ENCODE results near the gene ATP11A. TPM values are rescaled to one million over a fixed set of nuclear protein-coding genes. Genes with fewer than 3 reads are reported as not detected.

The ATP11A gene
- total RNA-seq, 1 experiment from 2014 or later, result 42.5 TPM

DNA sequence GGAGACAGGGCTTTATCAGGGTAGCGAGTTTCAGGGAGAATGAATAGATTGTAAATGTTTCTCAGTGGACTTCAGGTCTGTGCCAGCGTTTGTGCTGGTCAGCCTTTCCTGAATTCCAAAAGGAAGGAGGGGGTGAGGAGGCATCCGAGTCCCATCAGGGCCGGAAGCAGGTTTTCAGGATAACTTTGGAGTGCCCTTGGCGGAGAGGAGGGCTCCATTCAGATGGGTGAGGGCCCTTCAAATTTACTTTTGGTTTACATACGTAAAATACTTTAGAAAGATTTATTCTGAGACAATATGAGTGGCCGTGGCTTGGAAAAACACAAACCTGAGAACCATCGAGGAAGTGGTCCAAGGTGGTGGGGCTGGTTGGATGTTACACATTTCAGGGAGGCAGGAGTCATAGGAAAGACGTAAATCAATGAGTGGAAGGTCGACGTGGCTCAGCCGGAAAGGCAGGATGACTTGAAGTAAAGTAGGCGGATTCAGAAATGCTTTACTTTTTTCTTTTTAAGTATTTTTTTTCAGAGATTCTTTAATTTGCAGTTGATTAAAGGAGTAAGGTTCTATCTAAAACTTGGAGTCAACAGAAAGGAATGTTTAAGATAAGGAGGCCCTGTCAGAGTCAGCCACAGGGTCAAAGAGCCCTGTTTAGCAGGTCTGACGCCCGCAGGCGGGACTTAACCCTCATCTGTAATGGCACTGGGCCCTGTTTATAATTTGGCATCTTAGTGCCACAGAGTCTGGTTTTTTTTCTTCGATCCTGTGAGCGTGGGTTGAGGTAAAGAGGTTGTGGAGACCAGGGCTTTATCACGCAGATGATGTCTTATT, 32.8 kb downstream of the ATP11A start:
- DNase-seq (ENCODE audit: low spot score), result peak; percentile 91

- no peak for DNase-seq (ENCODE audit: low spot score)
These were observed 33.9 kb downstream of the ATP11A start for GRCh38 chr13:112723771-112724170.

- DNase-seq (ENCODE audit: low spot score), result no peak
These were observed 35.0 kb downstream of the ATP11A start for GRCh38 chr13:112724788-112725345.

- peak; percentile 37 for DNase-seq (ENCODE audit: low spot score)
These were observed 35.6 kb downstream of the ATP11A start for GRCh38 chr13:112725346-112726015.

DNA sequence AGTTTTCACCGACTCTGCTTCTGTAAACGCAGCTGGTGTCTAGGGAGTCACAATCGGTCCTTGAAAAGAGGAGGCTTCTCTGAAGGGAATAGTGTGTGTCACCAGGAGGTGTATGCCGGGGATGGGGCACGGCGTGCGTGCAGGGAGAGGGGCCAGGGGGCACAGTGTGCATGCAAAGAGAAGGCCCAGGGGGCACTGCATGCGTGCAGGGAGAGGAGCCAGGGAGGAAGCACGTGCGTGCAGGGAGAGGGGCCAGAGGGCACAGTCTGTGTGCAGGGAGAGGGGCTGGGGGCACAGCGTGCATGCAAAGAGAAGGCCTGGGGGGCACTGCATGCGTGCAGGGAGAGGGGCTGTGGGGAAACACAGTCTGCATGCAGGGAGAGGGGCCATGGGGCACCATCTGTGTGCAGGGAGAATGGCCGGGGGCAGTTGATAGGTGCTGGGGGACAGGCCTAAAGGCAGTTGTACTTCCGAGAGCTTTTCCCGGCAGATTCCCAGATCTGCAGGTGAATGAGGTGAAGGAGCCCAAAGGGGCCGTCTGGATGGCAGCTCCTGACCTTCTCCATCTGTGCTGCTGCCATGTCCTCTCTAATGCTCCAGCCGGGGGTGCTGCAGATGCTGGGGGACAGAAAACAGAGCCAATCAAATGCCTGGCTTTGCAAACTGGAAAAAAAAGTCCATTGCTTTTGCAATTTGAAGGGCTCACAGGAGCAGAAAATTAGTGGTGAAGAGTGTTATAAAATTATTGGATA, 36.4 kb downstream of the ATP11A start:
- DNase-seq (ENCODE audit: low spot score), result no peak

GRCh38 chr13:112727581-112727980, 37.7 kb downstream of the ATP11A start:
- no peak for DNase-seq (ENCODE audit: low spot score)

DNA sequence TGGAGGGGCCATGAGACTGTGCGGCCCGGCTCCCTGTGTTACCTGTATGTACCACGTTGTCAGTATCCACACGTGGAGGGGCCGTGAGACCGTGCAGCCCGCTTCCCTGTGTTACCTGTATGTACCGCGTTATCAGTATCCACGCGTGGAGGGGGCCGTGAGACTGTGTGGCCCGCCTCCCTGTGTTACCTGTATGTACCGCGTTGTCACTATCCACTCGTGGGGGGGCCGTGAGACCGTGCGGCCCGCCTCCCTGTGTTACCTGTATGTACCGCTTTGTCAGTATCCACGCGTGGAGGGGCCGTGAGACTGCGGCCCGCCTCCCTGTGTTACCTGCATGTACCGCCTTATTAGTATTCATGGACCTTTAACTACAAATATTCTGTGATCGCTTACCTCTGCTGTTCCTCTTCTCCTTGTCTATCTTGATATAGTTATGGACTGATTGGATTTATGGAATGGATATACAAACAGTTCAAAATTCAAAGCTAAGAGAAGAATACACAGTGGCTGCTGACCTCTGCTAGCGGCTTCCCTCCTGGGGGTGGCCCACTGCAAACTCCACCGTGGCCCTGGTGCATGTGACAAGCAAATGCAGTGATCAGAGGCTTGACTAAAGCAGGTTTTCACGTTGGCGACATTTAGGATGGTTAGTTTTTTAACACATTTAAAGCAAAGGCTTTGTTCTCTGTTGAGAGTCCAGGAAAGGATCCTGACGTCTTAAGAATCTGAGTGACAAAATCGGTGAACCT, 38.7 kb downstream of the ATP11A start:
- DNase-seq (ENCODE audit: low spot score), result no peak

GRCh38 chr13:112729408-112729807, 39.6 kb downstream of the ATP11A start:
- no peak for DNase-seq (ENCODE audit: low spot score)

GRCh38 chr13:112730157-112730671, 40.4 kb downstream of the ATP11A start:
- DNase-seq (ENCODE audit: low spot score), result no peak

DNA sequence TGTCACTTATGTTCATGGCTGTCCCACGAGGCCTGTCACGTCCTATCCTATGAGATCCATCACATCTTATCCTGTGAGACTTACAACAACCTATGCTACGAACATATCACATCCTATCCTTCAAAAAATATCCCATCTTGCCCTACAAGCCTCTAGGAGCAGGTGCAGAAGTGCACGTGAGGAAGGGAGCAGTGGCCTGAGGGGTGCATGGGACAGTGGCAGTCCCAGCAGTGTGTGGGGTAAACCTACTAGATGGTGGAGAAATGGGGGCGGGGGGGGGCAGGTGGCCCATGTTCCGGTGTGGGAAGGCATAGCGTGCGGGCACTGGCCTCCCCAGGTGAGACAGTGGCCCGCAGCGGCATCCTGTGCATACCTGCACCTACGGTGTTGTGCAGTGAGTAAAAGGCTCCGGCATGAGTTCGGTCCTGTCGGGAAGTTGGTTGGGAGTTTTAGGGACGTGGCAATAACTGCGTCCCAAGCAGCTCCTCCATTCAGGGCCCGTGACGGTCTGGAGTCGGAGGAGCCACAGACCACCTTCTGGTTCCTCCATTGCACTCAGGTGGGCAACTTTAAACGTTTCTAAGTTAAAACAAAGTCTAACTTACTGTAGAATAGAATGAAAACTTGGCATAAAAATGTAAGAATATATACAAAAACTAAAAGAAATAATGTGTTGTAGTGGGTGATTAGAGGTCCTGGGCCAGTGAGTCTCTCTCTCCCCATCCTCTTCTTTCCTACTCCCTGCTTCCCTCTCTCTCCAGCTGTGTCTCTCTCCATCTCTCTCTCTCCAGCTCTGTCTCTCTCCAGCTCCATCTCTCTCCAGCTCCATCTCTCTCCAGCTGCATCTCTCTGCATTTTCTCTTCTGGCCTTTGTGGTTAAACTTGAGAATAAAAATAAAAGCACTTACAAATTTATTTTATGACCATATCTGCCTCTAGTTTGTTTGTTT, 42.1 kb downstream of the ATP11A start:
- no peak for DNase-seq (ENCODE audit: low spot score)

- no peak for DNase-seq (ENCODE audit: low spot score)
These were observed 42.8 kb downstream of the ATP11A start for GRCh38 chr13:112732679-112733078.

- no peak for DNase-seq (ENCODE audit: low spot score)
These were observed 43.3 kb downstream of the ATP11A start for GRCh38 chr13:112733112-112733511.

- no peak for DNase-seq (ENCODE audit: low spot score)
These were observed 44.0 kb downstream of the ATP11A start for GRCh38 chr13:112733661-112734379.

GRCh38 chr13:112734696-112735547, 45.1 kb downstream of the ATP11A start:
- DNase-seq (ENCODE audit: low spot score), result no peak

DNA sequence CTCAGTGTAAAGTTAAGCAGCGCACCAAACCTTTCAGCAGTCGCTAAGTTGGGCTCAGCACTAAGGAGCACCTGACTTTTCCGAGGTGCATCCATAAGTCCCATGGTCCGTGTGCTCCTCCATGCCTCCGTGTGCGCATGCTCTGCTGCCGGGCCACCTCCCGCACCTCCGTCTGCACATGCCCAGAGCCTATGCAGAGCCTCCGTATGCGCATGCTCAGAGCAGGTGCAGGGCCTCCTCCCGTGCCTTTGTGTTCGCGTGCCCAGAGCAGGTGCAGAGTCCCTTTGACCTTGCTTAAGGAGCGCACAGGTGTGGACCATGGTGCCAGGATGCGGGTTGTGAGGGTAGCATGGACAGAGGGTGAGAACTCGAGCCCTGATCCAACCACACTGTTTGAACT, 46.0 kb downstream of the ATP11A start:
- DNase-seq (ENCODE audit: low spot score), result no peak

DNA sequence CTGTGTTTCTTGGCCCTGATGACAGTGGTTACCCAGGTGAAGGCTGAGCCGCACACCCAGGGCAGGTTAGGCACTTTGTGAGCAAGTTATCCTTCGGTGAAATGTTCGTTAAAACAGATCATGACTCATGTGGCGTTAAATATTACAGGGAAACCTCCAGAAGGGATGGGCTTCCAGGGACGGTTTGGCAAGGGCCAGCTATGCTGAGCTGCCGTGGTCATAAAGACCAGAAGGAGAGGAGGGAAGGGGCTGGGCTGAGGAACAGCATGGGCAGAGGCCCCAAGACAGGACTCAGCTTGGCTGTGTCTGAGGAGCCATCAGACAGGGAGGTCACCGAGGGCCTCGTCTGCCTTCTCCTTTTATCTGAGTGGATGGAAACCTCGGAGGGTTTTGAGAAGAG, 47.5 kb downstream of the ATP11A start:
- no peak for DNase-seq (ENCODE audit: low spot score)

DNA sequence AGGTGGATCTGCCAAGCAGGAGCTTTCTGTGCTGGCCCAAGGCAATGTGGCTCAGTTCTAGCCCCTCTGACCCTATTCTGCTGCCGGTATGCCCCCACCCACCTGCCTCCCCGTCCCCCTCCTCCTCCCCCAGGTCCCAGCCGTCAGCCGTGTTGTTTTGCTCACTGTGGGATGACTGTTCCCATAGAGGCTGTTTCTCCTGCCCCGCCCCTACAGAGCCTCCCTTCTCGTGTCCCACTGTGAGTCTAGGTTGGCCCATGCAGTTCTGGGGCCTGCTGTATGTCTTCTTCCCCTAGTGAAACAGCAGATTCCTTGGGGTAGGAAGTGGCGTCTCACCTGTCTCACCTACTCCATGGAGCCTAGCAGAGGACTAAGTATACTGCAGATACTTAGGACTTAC, 48.8 kb downstream of the ATP11A start:
- DNase-seq (ENCODE audit: low spot score), result no peak

- no peak for DNase-seq (ENCODE audit: low spot score)
These were observed 50.8 kb downstream of the ATP11A start for GRCh38 chr13:112740502-112741131.
